SJCRH30 (cell line): ENCODE data around the gene PEAK1. TPM values are rescaled to one million over a fixed set of nuclear protein-coding genes. Genes with fewer than 3 reads are reported as not detected.

Source experiments
- DNase-seq, 2 experiments: peaks; one replicate each; pipeline ENCODE4 v3.0.0-alpha.2; 2015 to 2020
- H3K27ac ChIP-seq: fragments of 250-450 bp; sonication (Bioruptor Pico); 2 replicates; pipeline ENCODE4 v1.5.1; 2020; ENCODE audit warnings: mild to moderate bottlenecking, moderate library complexity
- H3K27me3 ChIP-seq: fragments of 250-450 bp; sonication (Bioruptor Pico); 2 replicates; pipeline ENCODE4 v1.5.1; 2020; ENCODE audit warnings: mild to moderate bottlenecking, moderate library complexity
- H3K36me3 ChIP-seq: fragments of 250-450 bp; sonication (Bioruptor Pico); 2 replicates; pipeline ENCODE4 v1.5.1; 2020; ENCODE audit warnings: mild to moderate bottlenecking, moderate library complexity
- H3K4me1 ChIP-seq: fragments of 250-450 bp; sonication (Bioruptor Pico); 2 replicates; pipeline ENCODE4 v1.5.1; 2020; ENCODE audit warnings: mild to moderate bottlenecking, moderate library complexity
- H3K4me3 ChIP-seq: fragments of 250-450 bp; sonication (Bioruptor Pico); 2 replicates; pipeline ENCODE4 v1.5.1; 2020; ENCODE audit warnings: mild to moderate bottlenecking, moderate library complexity
- H3K9me3 ChIP-seq: fragments of 250-450 bp; sonication (Bioruptor Pico); replicated peaks from 2 replicates; pipeline ENCODE4 v1.5.1; 2020; ENCODE audit warnings: mild to moderate bottlenecking, moderate library complexity
- total RNA-seq: library from RNA; depleted of rRNA; stranded (reverse); fragments of >200 nt; shearing (Covaris generic); gene quantifications from 2 replicates; pipeline ENCODE4 v1.2.3, GENCODE V29; 2014

PEAK1 gene
- total RNA-seq, 1 experiment from 2014 or later: 16.1 TPM

- H3K27ac ChIP-seq: no peak overlapping the region
- H3K4me1 ChIP-seq: peaks cover 38% of the 10 kb centered on the region
- no peak for DNase-seq
- H3K27me3 ChIP-seq: no peaks in the 10 kb centered on the region
- no peaks in the 10 kb centered on the region for H3K36me3 ChIP-seq
- 0 out of 2 replicates have a peak, but pooled peaks cover 4% of the 10 kb centered on the region for H3K9me3 ChIP-seq
- H3K4me3 ChIP-seq: no peak overlapping the region
Measured at GRCh38 chr15:77084436-77084835, 335.5 kb downstream of the PEAK1 start.

- H3K4me3 ChIP-seq: no peak overlapping the region
- no peak for DNase-seq
- H3K27ac ChIP-seq: no peak overlapping the region
- no peaks in the 10 kb centered on the region for H3K36me3 ChIP-seq
- H3K4me1 ChIP-seq: peaks cover 38% of the 10 kb centered on the region
- H3K9me3 ChIP-seq: 0 out of 2 replicates have a peak, but pooled peaks cover 4% of the 10 kb centered on the region
- no peaks in the 10 kb centered on the region for H3K27me3 ChIP-seq
Measured at GRCh38 chr15:77083381-77084160, 336.3 kb downstream of the PEAK1 start.

GRCh38 chr15:77081971-77082370, 337.9 kb downstream of the PEAK1 start:
- Histone ChIP-seq H3K9me3 (0 out of 2 replicates have a peak, but pooled peaks cover 4% of the 10 kb centered on the region), H3K4me1 (peaks cover 31% of the 10 kb centered on the region), H3K4me3 (no peak overlapping the region), H3K27ac (peak overlapping the region; percentile 57), H3K27me3 (no peaks in the 10 kb centered on the region), H3K36me3 (no peaks in the 10 kb centered on the region)
- DNase-seq: peak; percentile 74 to 87

- no peak overlapping the region for H3K27ac ChIP-seq
- no peak overlapping the region for H3K4me3 ChIP-seq
- no peaks in the 10 kb centered on the region for H3K27me3 ChIP-seq
- no peak for DNase-seq
- H3K36me3 ChIP-seq: no peaks in the 10 kb centered on the region
- peaks cover 21% of the 10 kb centered on the region for H3K4me1 ChIP-seq
- H3K9me3 ChIP-seq: 0 out of 2 replicates have a peak, but pooled peaks cover 4% of the 10 kb centered on the region
Measured at GRCh38 chr15:77076323-77076915, 343.5 kb downstream of the PEAK1 start.

- Histone ChIP-seq H3K4me3 (peak overlapping the region; percentile 13), H3K9me3 (0 out of 2 replicates have a peak, but pooled peaks cover 1% of the 10 kb centered on the region), H3K36me3 (no peaks in the 10 kb centered on the region), H3K27ac (no peak overlapping the region), H3K4me1 (peaks cover 22% of the 10 kb centered on the region), H3K27me3 (no peaks in the 10 kb centered on the region)
- peak; percentile 70 to 74 for DNase-seq
Measured at GRCh38 chr15:77075528-77075927, 344.4 kb downstream of the PEAK1 start.

GRCh38 chr15:77074350-77074749, 345.6 kb downstream of the PEAK1 start:
- no peaks in the 10 kb centered on the region for H3K27me3 ChIP-seq
- peaks cover 22% of the 10 kb centered on the region for H3K4me1 ChIP-seq
- no peaks in the 10 kb centered on the region; the same call in 1 of the 2 replicates for H3K36me3 ChIP-seq
- no peaks in the 10 kb centered on the region for H3K9me3 ChIP-seq
- DNase-seq: no peak
- H3K4me3 ChIP-seq: no peak overlapping the region
- no peak overlapping the region for H3K27ac ChIP-seq

GRCh38 chr15:77071305-77072223, 348.3 kb downstream of the PEAK1 start:
- Histone ChIP-seq H3K27ac (peak overlapping the region; percentile 82; the same call in 1 of the 2 replicates), H3K4me3 (peak overlapping the region; percentile 88), H3K4me1 (peaks cover 41% of the 10 kb centered on the region), H3K36me3 (peaks cover 28% of the 10 kb centered on the region), H3K27me3 (no peaks in the 10 kb centered on the region), H3K9me3 (no peaks in the 10 kb centered on the region)
- no peak for DNase-seq

- Histone ChIP-seq H3K36me3 (peaks cover 34% of the 10 kb centered on the region), H3K27ac (peak within 1 kb of the TSS; percentile 82), H3K4me1 (peaks cover 33% of the 10 kb centered on the region), H3K4me3 (peak within 1 kb of the TSS; percentile 88), H3K9me3 (no peaks in the 10 kb centered on the region), H3K27me3 (no peaks in the 10 kb centered on the region)
- peak; percentile 94 to 96 for DNase-seq
Measured at GRCh38 chr15:77070495-77071304, 349.2 kb downstream of the PEAK1 start, which contains the start of gene TSPAN3. Gene TSPAN3 (minus strand): TSS chr15:77071109. CDS start chr15:77070954, 155 bp downstream.

- no peaks in the 10 kb centered on the region for H3K9me3 ChIP-seq
- peak overlapping the region; percentile 88 for H3K4me3 ChIP-seq
- H3K27ac ChIP-seq: peak overlapping the region; percentile 82
- no peak for DNase-seq
- peaks cover 40% of the 10 kb centered on the region for H3K36me3 ChIP-seq
- no peaks in the 10 kb centered on the region for H3K27me3 ChIP-seq
- H3K4me1 ChIP-seq: peaks cover 33% of the 10 kb centered on the region
Measured at GRCh38 chr15:77070180-77070494, 349.8 kb downstream of the PEAK1 start.

GRCh38 chr15:77069521-77070121, 350.3 kb downstream of the PEAK1 start:
- H3K4me3 ChIP-seq: peak overlapping the region; percentile 88
- no peaks in the 10 kb centered on the region for H3K9me3 ChIP-seq
- H3K27ac ChIP-seq: peak overlapping the region; percentile 82
- H3K27me3 ChIP-seq: no peaks in the 10 kb centered on the region
- DNase-seq: peak; percentile 87 to 93
- peaks cover 40% of the 10 kb centered on the region for H3K36me3 ChIP-seq
- H3K4me1 ChIP-seq: peaks cover 37% of the 10 kb centered on the region

GRCh38 chr15:77068633-77069032, 351.3 kb downstream of the PEAK1 start:
- Histone ChIP-seq H3K4me1 (peaks cover 44% of the 10 kb centered on the region), H3K4me3 (peak overlapping the region; percentile 88), H3K27ac (no peak overlapping the region), H3K36me3 (peaks cover 45% of the 10 kb centered on the region), H3K9me3 (no peaks in the 10 kb centered on the region), H3K27me3 (no peaks in the 10 kb centered on the region)
- no peak for DNase-seq

- Histone ChIP-seq H3K4me1 (peaks cover 46% of the 10 kb centered on the region), H3K36me3 (peaks cover 47% of the 10 kb centered on the region), H3K9me3 (no peaks in the 10 kb centered on the region), H3K27ac (no peak overlapping the region), H3K27me3 (no peaks in the 10 kb centered on the region), H3K4me3 (no peak overlapping the region)
- DNase-seq: no peak
Measured at GRCh38 chr15:77067691-77068367, 352.1 kb downstream of the PEAK1 start.

GRCh38 chr15:77066971-77067690, 352.8 kb downstream of the PEAK1 start:
- H3K4me1 ChIP-seq: peaks cover 53% of the 10 kb centered on the region
- H3K4me3 ChIP-seq: no peak overlapping the region
- no peak overlapping the region for H3K27ac ChIP-seq
- peaks cover 47% of the 10 kb centered on the region for H3K36me3 ChIP-seq
- no peaks in the 10 kb centered on the region for H3K9me3 ChIP-seq
- no peaks in the 10 kb centered on the region for H3K27me3 ChIP-seq
- no peak for DNase-seq
